Measurements from ENCODE around the gene PTPRN2.

GRCh38 chr7:158527915-158528502 is 59.6 kb downstream of the PTPRN2 start:
- no peak for TF ChIP-seq MTF1 (CRISPR knock-in tag; IDR thresholded peaks at IDR 0.05)
- no peak for TF ChIP-seq SRF (IDR thresholded peaks at IDR 0.05; ENCODE audit: low read depth, low read length)
